ENCODE results near the gene EML1. TPM values are rescaled to one million over a fixed set of nuclear protein-coding genes. Genes with fewer than 3 reads are reported as not detected.

The EML1 gene
- total RNA-seq, 3 donors from 2014 or later = 0.86 to 2.4 (median 1.3) TPM

GRCh38 chr14:99930420-99931274 lies 137.4 kb downstream of the EML1 start:
- Mint-ChIP-seq H3K4me1 (ENCODE audit: low read depth) (no peaks in the 10 kb centered on the region), H3K4me3 (no peak overlapping the region), H3K36me3 (ENCODE audit: insufficient read depth) (no peaks in the 10 kb centered on the region), H3K9me3 (no peaks in the 10 kb centered on the region), H3K27me3 (ENCODE audit: low read depth) (peaks cover 9% of the 10 kb centered on the region)
- no peak for DNase-seq
- peak; percentile 58 to 65 for ATAC-seq

- DNase-seq = no peak
- H3K36me3 Mint-ChIP-seq (ENCODE audit: insufficient read depth) = no peaks in the 10 kb centered on the region
- no peaks in the 10 kb centered on the region for H3K4me1 Mint-ChIP-seq (ENCODE audit: low read depth)
- no peak overlapping the region for H3K4me3 Mint-ChIP-seq
- peaks cover 9% of the 10 kb centered on the region for H3K27me3 Mint-ChIP-seq (ENCODE audit: low read depth)
- H3K9me3 Mint-ChIP-seq = no peaks in the 10 kb centered on the region
- no peak for ATAC-seq
Observed at GRCh38 chr14:99931308-99931707, 138.1 kb downstream of the EML1 start.

- Mint-ChIP-seq H3K27me3 (ENCODE audit: low read depth) (peaks cover 10% of the 10 kb centered on the region), H3K4me1 (ENCODE audit: low read depth) (no peaks in the 10 kb centered on the region), H3K9me3 (no peaks in the 10 kb centered on the region), H3K4me3 (no peak overlapping the region), H3K36me3 (ENCODE audit: insufficient read depth) (no peaks in the 10 kb centered on the region)
- ATAC-seq (no peak), DNase-seq (no peak)
Observed at GRCh38 chr14:99936056-99936455, 142.8 kb downstream of the EML1 start.

- H3K27me3 Mint-ChIP-seq (ENCODE audit: low read depth) = peaks cover 10% of the 10 kb centered on the region
- no peaks in the 10 kb centered on the region for H3K4me1 Mint-ChIP-seq (ENCODE audit: low read depth)
- no peak for DNase-seq
- no peak for ATAC-seq
- H3K9me3 Mint-ChIP-seq = no peaks in the 10 kb centered on the region
- H3K4me3 Mint-ChIP-seq = no peak overlapping the region
- H3K36me3 Mint-ChIP-seq (ENCODE audit: insufficient read depth) = no peaks in the 10 kb centered on the region
Observed at GRCh38 chr14:99936738-99937474, 143.7 kb downstream of the EML1 start.

- Mint-ChIP-seq H3K4me3 (no peak overlapping the region), H3K36me3 (ENCODE audit: insufficient read depth) (no peaks in the 10 kb centered on the region), H3K4me1 (ENCODE audit: low read depth) (no peaks in the 10 kb centered on the region), H3K27me3 (ENCODE audit: low read depth) (peaks cover 10% of the 10 kb centered on the region), H3K9me3 (no peaks in the 10 kb centered on the region)
- no peak for ATAC-seq
- DNase-seq = no peak
Observed at GRCh38 chr14:99937475-99938244, 144.4 kb downstream of the EML1 start.

GRCh38 chr14:99938376-99938775 lies 145.2 kb downstream of the EML1 start:
- peaks cover 13% of the 10 kb centered on the region for H3K27me3 Mint-ChIP-seq (ENCODE audit: low read depth)
- H3K9me3 Mint-ChIP-seq = no peaks in the 10 kb centered on the region
- no peaks in the 10 kb centered on the region for H3K4me1 Mint-ChIP-seq (ENCODE audit: low read depth)
- ATAC-seq (no peak), DNase-seq (no peak)
- H3K36me3 Mint-ChIP-seq (ENCODE audit: insufficient read depth) = no peaks in the 10 kb centered on the region
- no peak overlapping the region for H3K4me3 Mint-ChIP-seq

GRCh38 chr14:99938896-99939295 lies 145.7 kb downstream of the EML1 start:
- DNase-seq (no peak), ATAC-seq (no peak)
- Mint-ChIP-seq H3K9me3 (no peaks in the 10 kb centered on the region), H3K4me3 (no peak overlapping the region), H3K36me3 (ENCODE audit: insufficient read depth) (no peaks in the 10 kb centered on the region), H3K4me1 (ENCODE audit: low read depth) (no peaks in the 10 kb centered on the region), H3K27me3 (ENCODE audit: low read depth) (peaks cover 11% of the 10 kb centered on the region)

GRCh38 chr14:99939421-99939820 lies 146.2 kb downstream of the EML1 start:
- no peaks in the 10 kb centered on the region for H3K36me3 Mint-ChIP-seq (ENCODE audit: insufficient read depth)
- H3K4me1 Mint-ChIP-seq (ENCODE audit: low read depth) = no peaks in the 10 kb centered on the region
- peaks cover 11% of the 10 kb centered on the region for H3K27me3 Mint-ChIP-seq (ENCODE audit: low read depth)
- no peak for DNase-seq
- no peaks in the 10 kb centered on the region for H3K9me3 Mint-ChIP-seq
- no peak overlapping the region for H3K4me3 Mint-ChIP-seq
- ATAC-seq = no peak

- Mint-ChIP-seq H3K27me3 (ENCODE audit: low read depth) (peaks cover 11% of the 10 kb centered on the region), H3K4me1 (ENCODE audit: low read depth) (no peaks in the 10 kb centered on the region), H3K9me3 (no peaks in the 10 kb centered on the region), H3K4me3 (no peak overlapping the region), H3K36me3 (ENCODE audit: insufficient read depth) (no peaks in the 10 kb centered on the region)
- ATAC-seq (no peak), DNase-seq (no peak)
Observed at GRCh38 chr14:99940064-99940463, 146.9 kb downstream of the EML1 start.

GRCh38 chr14:99941211-99941610 lies 148.0 kb downstream of the EML1 start:
- ATAC-seq (no peak), DNase-seq (no peak)
- Mint-ChIP-seq H3K27me3 (ENCODE audit: low read depth) (peaks cover 16% of the 10 kb centered on the region), H3K9me3 (no peaks in the 10 kb centered on the region), H3K4me1 (ENCODE audit: low read depth) (peaks cover 2% of the 10 kb centered on the region), H3K36me3 (ENCODE audit: insufficient read depth) (no peaks in the 10 kb centered on the region), H3K4me3 (no peak overlapping the region)

GRCh38 chr14:99943620-99944019 lies 150.4 kb downstream of the EML1 start:
- DNase-seq (no peak), ATAC-seq (no peak)
- H3K36me3 Mint-ChIP-seq (ENCODE audit: insufficient read depth) = no peaks in the 10 kb centered on the region
- H3K9me3 Mint-ChIP-seq = no peaks in the 10 kb centered on the region
- H3K4me3 Mint-ChIP-seq = no peak overlapping the region
- peaks cover 11% of the 10 kb centered on the region for H3K4me1 Mint-ChIP-seq (ENCODE audit: low read depth)
- H3K27me3 Mint-ChIP-seq (ENCODE audit: low read depth) = peaks cover 26% of the 10 kb centered on the region

GRCh38 chr14:99944241-99944651 lies 151.0 kb downstream of the EML1 start:
- no peak overlapping the region for H3K4me3 Mint-ChIP-seq
- H3K4me1 Mint-ChIP-seq (ENCODE audit: low read depth) = peaks cover 11% of the 10 kb centered on the region
- no peaks in the 10 kb centered on the region for H3K9me3 Mint-ChIP-seq
- no peak for DNase-seq
- H3K36me3 Mint-ChIP-seq (ENCODE audit: insufficient read depth) = no peaks in the 10 kb centered on the region
- peaks cover 30% of the 10 kb centered on the region for H3K27me3 Mint-ChIP-seq (ENCODE audit: low read depth)
- ATAC-seq = no peak

- no peaks in the 10 kb centered on the region for H3K9me3 Mint-ChIP-seq
- no peak for DNase-seq
- H3K4me3 Mint-ChIP-seq = peak overlapping the region; percentile 53
- ATAC-seq = peak; percentile 44 to 65
- H3K36me3 Mint-ChIP-seq (ENCODE audit: insufficient read depth) = no peaks in the 10 kb centered on the region
- H3K27me3 Mint-ChIP-seq (ENCODE audit: low read depth) = peaks cover 30% of the 10 kb centered on the region
- H3K4me1 Mint-ChIP-seq (ENCODE audit: low read depth) = peaks cover 11% of the 10 kb centered on the region
Observed at GRCh38 chr14:99945732-99946651, 152.8 kb downstream of the EML1 start.

All from activated T-cell treated with anti-CD3 and anti-CD28 coated beads, Interleukin-2, amount 50 U/mL, for 4 hours (primary cell).